Neural cell (in vitro differentiated cells): ENCODE measurements around the gene MXD3. TPM values are rescaled to one million over a fixed set of nuclear protein-coding genes. Genes with fewer than 3 reads are reported as not detected.

ENCODE experiments used
- H2AFZ ChIP-seq: fragments of 200-600, 300-800 bp; sonication (generic), shearing (Covaris generic); 2 replicates; pipeline ENCODE4 v1.6.0; 2014; ENCODE audit warnings: low read depth, mild to moderate bottlenecking, antibody characterized with exemption, low read length, moderate library complexity
- H3F3A ChIP-seq: fragments of 200-600 bp; shearing (Covaris generic); 2 replicates; pipeline ENCODE4 v1.6.1; 2016; ENCODE audit warnings: mild to moderate bottlenecking, moderate library complexity, mixed read lengths, antibody characterized with exemption, low read length; ENCODE audit not compliant: insufficient read depth, poor library complexity, severe bottlenecking
- H3K27ac ChIP-seq: fragments of 200-600, 300-800 bp; sonication (generic), shearing (Covaris generic); 2 replicates; pipeline ENCODE4 v1.5.1; 2014; ENCODE audit warnings: mild to moderate bottlenecking, low read length, moderate library complexity
- H3K27me3 ChIP-seq: fragments of 300-800, 200-600 bp; sonication (generic), shearing (Covaris generic); 2 replicates; pipeline ENCODE4 v1.6.0; 2014; ENCODE audit warnings: mild to moderate bottlenecking, low read depth, low read length, moderate library complexity; ENCODE audit not compliant: insufficient read depth
- H3K36me3 ChIP-seq: fragments of 300-800, 200-600 bp; sonication (generic), shearing (Covaris generic); 2 replicates; pipeline ENCODE4 v1.5.1; 2014; ENCODE audit warnings: mild to moderate bottlenecking, antibody characterized with exemption, low read length, moderate library complexity; ENCODE audit not compliant: insufficient read depth
- H3K4me2 ChIP-seq: fragments of 300-800, 200-600 bp; sonication (generic), shearing (Covaris generic); 2 replicates; pipeline ENCODE4 v1.6.0; 2014; ENCODE audit warnings: mild to moderate bottlenecking, low read length
- H3K4me3 ChIP-seq: fragments of 300-800, 200-600 bp; sonication (generic), shearing (Covaris generic); 2 replicates; pipeline ENCODE4 v1.5.1; 2014; ENCODE audit warnings: mild to moderate bottlenecking, low read length, moderate library complexity
- H3K79me2 ChIP-seq: fragments of 200-600 bp; shearing (Covaris generic); replicated peaks from 2 replicates; pipeline ENCODE4 v1.6.0; 2014; ENCODE audit warnings: mild to moderate bottlenecking, low read length, moderate library complexity; ENCODE audit not compliant: insufficient read depth
- H3K9ac ChIP-seq: fragments of 300-800, 200-600 bp; sonication (generic), shearing (Covaris generic); 2 replicates; pipeline ENCODE4 v1.6.1; 2016; ENCODE audit warnings: mild to moderate bottlenecking, low read length, mixed read lengths
- H3K9me2 ChIP-seq: fragments of 200-600 bp; shearing (Covaris generic); 2 replicates; pipeline ENCODE4 v1.6.1; 2016; ENCODE audit warnings: mild to moderate bottlenecking, low read length, mixed read lengths; ENCODE audit not compliant: insufficient read depth
- H3K9me3 ChIP-seq: fragments of 200-600, 300-800 bp; sonication (generic), shearing (Covaris generic); 2 replicates; pipeline ENCODE4 v1.6.1; 2016; ENCODE audit warnings: mild to moderate bottlenecking, mixed run types, low read length, moderate library complexity, mixed read lengths
- H4K20me1 ChIP-seq: fragments of 200-600 bp; shearing (Covaris generic); 2 replicates; pipeline ENCODE4 v1.6.1; 2016; ENCODE audit warnings: mild to moderate bottlenecking, mixed run types; ENCODE audit not compliant: insufficient read depth
- CTCF ChIP-seq: fragments of 450-650 bp; IDR thresholded peaks from 2 replicates; pipeline ENCODE4 v1.5.1; 2014; ENCODE audit warnings: antibody characterized with exemption, mild to moderate bottlenecking, moderate library complexity; ENCODE audit not compliant: poor library complexity, severe bottlenecking
- EP300 ChIP-seq: fragments of 450-650 bp; conservative IDR thresholded peaks from 2 replicates; pipeline ENCODE4 v1.6.1; 2014; ENCODE audit warnings: antibody characterized with exemption, mild to moderate bottlenecking, moderate library complexity; ENCODE audit not compliant: poor library complexity, severe bottlenecking
- EZH2 ChIP-seq: fragments of 200-600, 300-800 bp; shearing (Covaris generic), sonication (generic); IDR thresholded peaks from 2 replicates; pipeline ENCODE4 v1.6.1; 2014; ENCODE audit warnings: antibody characterized with exemption, low read length, borderline replicate concordance, mild to moderate bottlenecking; ENCODE audit not compliant: insufficient read depth, poor library complexity, severe bottlenecking
- MXI1 ChIP-seq: fragments of 450-650 bp; conservative IDR thresholded peaks from 2 replicates; pipeline ENCODE4 v1.6.1; 2014; ENCODE audit warnings: antibody characterized with exemption, mild to moderate bottlenecking; ENCODE audit not compliant: poor library complexity, severe bottlenecking
- POLR2AphosphoS5 ChIP-seq: IDR thresholded peaks from 2 replicates; pipeline ENCODE4 v1.6.1; 2012
- RAD21 ChIP-seq: fragments of 450-650 bp; conservative IDR thresholded peaks from 2 replicates; pipeline ENCODE4 v1.6.1; 2014; ENCODE audit warnings: antibody characterized with exemption, mild to moderate bottlenecking, moderate library complexity
- REST ChIP-seq: IDR thresholded peaks from 2 replicates; pipeline ENCODE4 v1.6.1; 2012; ENCODE audit warnings: borderline replicate concordance
- SMC3 ChIP-seq: fragments of 450-650 bp; conservative IDR thresholded peaks from 2 replicates; pipeline ENCODE4 v1.6.1; 2014; ENCODE audit warnings: antibody characterized with exemption, mild to moderate bottlenecking, moderate library complexity; ENCODE audit not compliant: poor library complexity
- TAF1 ChIP-seq: IDR thresholded peaks from 2 replicates; pipeline ENCODE4 v1.6.1; 2012; ENCODE audit warnings: low read depth
- polyA plus RNA-seq: library from polyadenylated mRNA; depleted of rRNA; stranded (reverse); fragments of >200 nt; gene quantifications from 2 replicates; pipeline ENCODE4 v1.2.3, GENCODE V29; 2014

The MXD3 gene
- polyA plus RNA-seq, 1 donor from 2014 or later, result 9.3 TPM

GRCh38 chr5:177320879-177321278 lies 9.2 kb upstream of the MXD3 start:
- H3F3A ChIP-seq, result no peaks in the 10 kb centered on the region
- no peaks in the 10 kb centered on the region for H3K9me3 ChIP-seq
- H3K4me3 ChIP-seq, result no peak overlapping the region
- no peaks in the 10 kb centered on the region for H3K9me2 ChIP-seq
- H3K27ac ChIP-seq, result no peak overlapping the region
- H4K20me1 ChIP-seq, result no peaks in the 10 kb centered on the region
- no peak overlapping the region for H3K4me2 ChIP-seq
- TF ChIP-seq SMC3 (no peak), RAD21 (no peak)
- no peaks in the 10 kb centered on the region for H3K36me3 ChIP-seq
- no peak overlapping the region for H2AFZ ChIP-seq
- no peaks in the 10 kb centered on the region for H3K79me2 ChIP-seq
- no peaks in the 10 kb centered on the region for H3K27me3 ChIP-seq
- H3K9ac ChIP-seq, result no peak overlapping the region

- Histone ChIP-seq H3K27ac (no peak overlapping the region), H3K9me3 (no peaks in the 10 kb centered on the region), H2AFZ (no peak overlapping the region), H3K4me3 (no peak overlapping the region), H4K20me1 (no peaks in the 10 kb centered on the region), H3F3A (no peaks in the 10 kb centered on the region), H3K79me2 (no peaks in the 10 kb centered on the region), H3K9ac (no peak overlapping the region), H3K27me3 (no peaks in the 10 kb centered on the region), H3K4me2 (no peak overlapping the region), H3K36me3 (no peaks in the 10 kb centered on the region), H3K9me2 (no peaks in the 10 kb centered on the region)
- TF ChIP-seq REST (no peak), EZH2 (no peak), RAD21 (no peak), TAF1 (no peak), SMC3 (no peak), MXI1 (no peak), CTCF (no peak), POLR2AphosphoS5 (no peak), EP300 (no peak)
These were observed 8.4 kb upstream of the MXD3 start for GRCh38 chr5:177319913-177320588.
